C4-2B (cell line): Measurements from ENCODE around the gene DSCAM.

Experiments
- CTCF ChIP-seq: fragments of 450-650 bp; conservative IDR thresholded peaks from 2 replicates; pipeline ENCODE4 v1.5.1; 2017; ENCODE audit warnings: mild to moderate bottlenecking
- ZFX ChIP-seq: fragments of 450-650 bp; IDR thresholded peaks from 2 replicates; pipeline ENCODE4 v1.6.1; 2017

GRCh38 chr21:40871099-40871498, 24.1 kb upstream of the DSCAM start:
- TF ChIP-seq CTCF (no peak), ZFX (no peak)
